GM12872 (cell line): ENCODE results near the gene ST7L.

Experiments used
- TF ChIP-seq, protein P1 (sequence below): IDR thresholded peaks from 3 replicates; pipeline ENCODE4 v1.5.1; 2011; ENCODE audit warnings: low read depth, mild to moderate bottlenecking, low read length, moderate library complexity; ENCODE audit not compliant: insufficient read depth

The ST7L gene, protein sequence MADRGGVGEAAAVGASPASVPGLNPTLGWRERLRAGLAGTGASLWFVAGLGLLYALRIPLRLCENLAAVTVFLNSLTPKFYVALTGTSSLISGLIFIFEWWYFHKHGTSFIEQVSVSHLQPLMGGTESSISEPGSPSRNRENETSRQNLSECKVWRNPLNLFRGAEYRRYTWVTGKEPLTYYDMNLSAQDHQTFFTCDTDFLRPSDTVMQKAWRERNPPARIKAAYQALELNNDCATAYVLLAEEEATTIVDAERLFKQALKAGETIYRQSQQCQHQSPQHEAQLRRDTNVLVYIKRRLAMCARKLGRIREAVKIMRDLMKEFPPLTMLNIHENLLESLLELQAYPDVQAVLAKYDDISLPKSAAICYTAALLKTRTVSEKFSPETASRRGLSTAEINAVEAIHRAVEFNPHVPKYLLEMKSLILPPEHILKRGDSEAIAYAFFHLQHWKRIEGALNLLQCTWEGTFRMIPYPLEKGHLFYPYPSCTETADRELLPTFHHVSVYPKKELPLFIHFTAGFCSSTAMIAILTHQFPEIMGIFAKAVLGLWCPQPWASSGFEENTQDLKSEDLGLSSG

DNA sequence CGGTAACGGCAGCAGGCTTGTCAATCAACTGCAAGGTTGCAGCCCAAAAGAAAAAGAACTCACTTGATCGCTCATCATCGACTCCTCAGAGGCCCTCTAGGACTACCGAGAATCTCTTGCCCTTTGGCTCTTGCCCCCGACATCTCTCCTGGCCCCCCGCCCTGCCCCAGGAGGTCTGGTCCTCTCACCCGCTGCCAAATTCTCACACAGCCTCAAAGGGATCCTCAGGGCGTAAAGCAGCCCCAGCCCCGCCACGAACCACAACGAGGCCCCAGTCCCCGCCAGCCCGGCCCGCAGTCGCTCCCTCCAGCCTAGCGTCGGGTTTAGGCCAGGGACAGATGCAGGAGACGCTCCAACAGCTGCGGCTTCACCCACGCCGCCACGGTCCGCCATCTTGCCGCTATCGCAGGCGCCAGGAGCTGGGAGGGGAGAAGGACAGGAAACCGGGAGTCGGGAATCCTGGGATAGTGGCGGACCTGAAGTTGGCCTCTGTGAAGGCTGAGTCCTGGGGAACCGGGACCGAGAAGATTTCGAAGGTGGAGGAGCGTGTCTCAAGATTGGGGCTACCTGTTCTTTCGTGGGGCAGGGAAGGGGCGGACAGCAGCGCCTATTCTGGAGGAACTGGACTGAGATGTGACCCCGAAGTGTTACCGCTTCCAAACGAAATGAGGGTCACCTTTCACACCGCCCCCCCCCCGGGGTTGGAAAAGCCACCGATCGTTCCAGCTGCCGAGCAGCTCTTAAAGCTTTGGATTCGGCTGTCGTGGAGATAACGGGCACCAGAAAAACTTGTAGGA, at the start of gene ST7L:
Gene ST7L, minus strand, starts transcription at position 421 of the 797 bp plus-strand sequence. Its CDS starts 28 bp downstream, at position 393.
- TF ChIP-seq, protein P1, sequence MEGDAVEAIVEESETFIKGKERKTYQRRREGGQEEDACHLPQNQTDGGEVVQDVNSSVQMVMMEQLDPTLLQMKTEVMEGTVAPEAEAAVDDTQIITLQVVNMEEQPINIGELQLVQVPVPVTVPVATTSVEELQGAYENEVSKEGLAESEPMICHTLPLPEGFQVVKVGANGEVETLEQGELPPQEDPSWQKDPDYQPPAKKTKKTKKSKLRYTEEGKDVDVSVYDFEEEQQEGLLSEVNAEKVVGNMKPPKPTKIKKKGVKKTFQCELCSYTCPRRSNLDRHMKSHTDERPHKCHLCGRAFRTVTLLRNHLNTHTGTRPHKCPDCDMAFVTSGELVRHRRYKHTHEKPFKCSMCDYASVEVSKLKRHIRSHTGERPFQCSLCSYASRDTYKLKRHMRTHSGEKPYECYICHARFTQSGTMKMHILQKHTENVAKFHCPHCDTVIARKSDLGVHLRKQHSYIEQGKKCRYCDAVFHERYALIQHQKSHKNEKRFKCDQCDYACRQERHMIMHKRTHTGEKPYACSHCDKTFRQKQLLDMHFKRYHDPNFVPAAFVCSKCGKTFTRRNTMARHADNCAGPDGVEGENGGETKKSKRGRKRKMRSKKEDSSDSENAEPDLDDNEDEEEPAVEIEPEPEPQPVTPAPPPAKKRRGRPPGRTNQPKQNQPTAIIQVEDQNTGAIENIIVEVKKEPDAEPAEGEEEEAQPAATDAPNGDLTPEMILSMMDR, result no peak

DNA sequence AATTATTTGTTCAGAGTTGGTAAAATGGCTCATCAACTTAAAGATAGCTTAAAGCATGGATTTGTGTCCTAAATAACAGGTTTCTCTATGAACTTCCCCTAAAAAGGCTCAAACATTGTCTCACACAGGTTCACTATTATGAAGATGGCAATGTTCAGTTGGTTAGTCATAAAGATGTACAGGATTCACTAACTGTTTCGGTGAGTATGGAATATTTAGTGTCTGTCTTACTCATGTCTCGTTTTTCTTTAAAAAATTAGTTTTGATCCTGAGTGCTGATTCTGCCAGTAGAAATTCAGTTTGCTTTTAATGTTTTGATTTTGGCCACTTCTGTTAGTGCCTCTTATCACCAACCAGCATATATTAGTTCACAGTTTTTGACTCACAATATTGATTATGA, 48.0 kb upstream of the ST7L start:
- TF ChIP-seq, protein P1, result no peak

DNA sequence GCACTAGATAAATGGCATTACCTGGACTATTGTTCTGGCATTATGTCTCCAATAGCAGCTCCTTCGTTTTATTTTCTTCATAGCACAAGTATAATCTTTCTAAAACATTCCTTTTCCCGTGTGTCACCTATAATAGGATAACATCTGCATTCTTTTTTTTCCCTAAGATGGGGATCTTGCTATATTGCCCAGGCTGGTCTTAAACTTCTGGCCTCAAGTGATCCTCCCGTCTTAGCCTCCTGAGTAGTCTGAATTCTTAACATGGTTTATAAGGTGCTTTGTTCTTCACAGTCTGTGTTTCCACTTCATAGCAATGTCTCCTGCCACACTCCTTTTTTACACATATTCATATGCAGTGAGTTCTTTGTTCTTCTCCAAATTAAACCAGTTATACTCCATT, 46.9 kb upstream of the ST7L start:
- TF ChIP-seq, protein P1, result no peak

DNA sequence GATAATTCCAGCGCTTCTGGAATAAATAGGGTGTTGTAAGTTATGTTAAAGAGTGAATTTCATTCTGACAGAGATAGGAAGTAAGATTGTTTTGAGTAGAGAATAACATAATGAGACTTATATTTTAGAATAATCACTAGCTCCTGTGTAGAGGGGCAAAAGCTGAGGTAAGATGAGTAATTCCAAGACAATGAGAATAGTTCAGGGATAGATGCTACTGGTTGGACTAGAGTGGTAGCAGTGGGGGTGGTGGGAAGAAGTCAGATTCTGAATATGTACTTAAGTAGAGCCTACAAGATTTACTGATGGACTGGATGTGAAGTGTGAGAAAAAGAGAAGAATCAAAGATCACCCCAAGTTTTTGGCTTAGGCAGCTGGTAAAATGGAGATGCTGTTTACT, 32.3 kb upstream of the ST7L start:
- TF ChIP-seq, protein P1, result no peak

DNA sequence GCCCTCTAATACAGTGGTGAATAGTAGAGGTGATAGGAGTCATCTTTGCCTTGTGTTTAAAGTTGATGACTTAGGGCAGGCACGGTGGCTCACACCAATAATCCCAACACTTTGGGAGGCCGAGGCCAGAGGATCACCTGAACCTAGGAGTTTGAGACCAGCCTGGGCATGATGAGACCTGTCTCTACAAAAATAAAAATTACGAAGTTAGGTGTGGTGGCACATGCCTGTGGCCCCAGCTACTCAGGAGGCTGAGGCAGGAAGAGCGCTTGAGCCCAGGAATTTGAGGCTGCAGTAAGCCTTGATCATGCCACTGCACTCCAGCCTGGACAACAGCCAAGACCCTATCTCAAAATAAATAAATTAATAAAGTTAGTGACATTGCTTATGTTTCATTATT, 27.3 kb upstream of the ST7L start:
- TF ChIP-seq, protein P1, result no peak

DNA sequence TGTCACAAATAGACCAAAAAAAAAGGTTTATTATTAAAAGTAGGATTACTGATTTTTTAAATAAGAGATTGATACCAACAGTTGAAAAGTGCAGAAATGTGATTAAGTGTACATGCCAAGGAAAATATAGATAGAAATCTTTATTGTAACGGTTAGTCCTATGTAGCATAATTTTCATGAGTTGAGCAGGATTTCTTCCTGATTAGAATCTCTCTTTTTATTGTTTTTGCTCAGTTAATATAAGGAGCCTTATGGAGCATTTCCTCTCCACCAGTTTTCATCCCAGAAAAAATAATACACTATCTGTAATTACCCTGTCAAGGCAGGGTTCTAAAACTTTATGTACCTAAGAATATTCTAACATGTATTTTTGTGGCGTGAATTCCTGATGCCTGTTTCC, 24.1 kb upstream of the ST7L start:
- TF ChIP-seq, protein P1, result no peak

DNA sequence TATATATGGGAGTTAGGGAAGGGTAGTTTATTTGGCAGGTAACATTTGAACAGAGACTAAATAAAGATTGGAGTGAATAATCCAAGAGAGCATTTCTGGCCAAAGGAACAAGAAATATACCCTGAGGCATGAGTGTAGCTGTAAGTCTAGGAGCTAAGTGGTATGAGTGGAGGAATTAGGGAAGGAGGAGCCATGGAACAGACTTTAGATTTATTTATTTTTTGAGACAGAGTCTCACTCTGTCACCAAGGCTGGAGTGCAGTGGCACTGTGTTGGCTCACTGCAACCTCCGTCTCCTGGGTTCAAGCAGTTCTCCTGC, 19.1 kb upstream of the ST7L start:
- TF ChIP-seq, protein P1, result no peak
